Endometrial microvascular endothelial cells (primary cell): ENCODE measurements around the gene LAMTOR2. TPM values are rescaled to one million over a fixed set of nuclear protein-coding genes. Genes with fewer than 3 reads are reported as not detected.

Source experiments
- in situ Hi-C: cut with HindIII; loops from 2 replicates; pipeline ENCODE4 v1.10.0; 2017; ENCODE audit warnings: low sequenced_read_pairs, low pct_unique_long_range_greater_than_20kb; ENCODE audit errors: inconsistent ontology term
- total RNA-seq: library from RNA; depleted of rRNA; stranded (reverse); fragments of >200 nt; gene quantifications from one replicate; pipeline ENCODE4 v1.2.3, GENCODE V29; 2015; ENCODE audit errors: inconsistent ontology term

LAMTOR2 gene
- total RNA-seq, 1 donor from 2014 or later = 67.5 TPM

DNA sequence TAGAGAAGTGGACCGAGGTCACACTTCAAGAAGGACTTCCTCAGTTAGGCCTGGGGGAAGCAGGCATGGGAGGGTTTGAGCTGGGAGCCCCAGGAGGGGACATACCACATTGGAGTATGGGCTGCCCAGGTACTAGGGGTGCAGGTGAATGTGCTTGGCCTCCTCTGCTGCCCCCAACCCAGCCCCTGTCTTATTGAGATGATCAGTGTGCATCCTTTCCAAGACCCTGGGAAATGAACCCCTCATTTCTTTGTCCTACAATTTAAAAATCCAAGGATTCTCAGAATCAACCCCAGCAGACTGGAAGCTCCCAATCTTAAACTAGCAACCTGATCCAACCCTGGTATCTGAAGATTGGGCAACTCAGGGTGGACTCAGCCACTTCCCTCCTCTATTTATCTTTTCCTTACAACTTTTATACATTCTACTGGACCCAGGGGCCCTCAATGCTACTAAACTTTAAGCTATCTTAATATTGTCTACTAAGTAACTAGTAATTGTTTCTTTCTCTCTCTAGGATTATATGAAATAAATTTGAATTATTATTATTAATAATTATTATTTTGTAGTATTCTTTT lies 18.6 kb downstream of the LAMTOR2 start:
- in situ Hi-C loops = no loop called here

GRCh38 chr1:156073740-156074139 lies 19.2 kb downstream of the LAMTOR2 start:
- in situ Hi-C loops = no loop called here

- in situ Hi-C loops = no loop called here
Observed at GRCh38 chr1:156074661-156075060, 20.1 kb downstream of the LAMTOR2 start.

DNA sequence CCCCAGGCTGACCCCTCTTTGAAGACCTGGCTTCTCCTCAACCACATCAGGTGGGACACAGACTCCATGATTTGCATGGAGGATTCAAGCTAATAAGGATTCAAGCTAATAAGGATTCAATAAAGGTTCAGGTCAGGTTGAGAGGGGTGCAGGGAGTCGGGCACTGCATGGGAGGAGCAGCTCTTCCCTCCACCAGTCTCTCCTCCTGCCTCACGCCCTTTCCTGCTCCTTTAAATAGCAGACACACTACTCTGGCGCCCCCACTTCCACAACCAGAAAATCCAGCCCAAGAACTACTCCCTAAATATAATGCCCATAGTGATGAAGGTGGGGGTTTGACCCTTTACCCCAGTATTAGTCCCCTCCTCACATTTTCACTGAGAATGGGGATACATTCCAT lies 20.6 kb downstream of the LAMTOR2 start:
- in situ Hi-C loops = no loop called here

DNA sequence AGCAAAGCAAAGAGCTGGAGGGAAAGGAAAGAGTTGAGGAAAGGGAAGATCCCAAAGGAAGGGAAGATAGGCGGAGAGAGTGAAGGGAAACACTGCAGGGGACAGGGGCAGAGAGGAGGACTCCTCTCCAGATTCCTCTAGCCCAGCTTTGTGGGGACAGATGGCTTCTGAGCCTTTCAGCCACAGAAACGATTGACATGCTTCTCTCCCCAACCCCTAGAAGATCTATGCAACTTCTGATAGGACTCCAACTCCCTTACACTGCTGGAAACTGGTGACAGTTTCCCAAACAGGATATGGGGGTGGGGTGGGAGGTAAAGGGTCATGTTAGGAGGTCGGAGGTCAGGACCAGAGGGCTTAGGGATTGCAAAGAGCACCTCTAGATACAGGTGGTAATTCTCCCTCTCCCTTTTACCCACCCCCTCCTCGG lies 21.2 kb downstream of the LAMTOR2 start:
- in situ Hi-C loops = no loop called here

DNA sequence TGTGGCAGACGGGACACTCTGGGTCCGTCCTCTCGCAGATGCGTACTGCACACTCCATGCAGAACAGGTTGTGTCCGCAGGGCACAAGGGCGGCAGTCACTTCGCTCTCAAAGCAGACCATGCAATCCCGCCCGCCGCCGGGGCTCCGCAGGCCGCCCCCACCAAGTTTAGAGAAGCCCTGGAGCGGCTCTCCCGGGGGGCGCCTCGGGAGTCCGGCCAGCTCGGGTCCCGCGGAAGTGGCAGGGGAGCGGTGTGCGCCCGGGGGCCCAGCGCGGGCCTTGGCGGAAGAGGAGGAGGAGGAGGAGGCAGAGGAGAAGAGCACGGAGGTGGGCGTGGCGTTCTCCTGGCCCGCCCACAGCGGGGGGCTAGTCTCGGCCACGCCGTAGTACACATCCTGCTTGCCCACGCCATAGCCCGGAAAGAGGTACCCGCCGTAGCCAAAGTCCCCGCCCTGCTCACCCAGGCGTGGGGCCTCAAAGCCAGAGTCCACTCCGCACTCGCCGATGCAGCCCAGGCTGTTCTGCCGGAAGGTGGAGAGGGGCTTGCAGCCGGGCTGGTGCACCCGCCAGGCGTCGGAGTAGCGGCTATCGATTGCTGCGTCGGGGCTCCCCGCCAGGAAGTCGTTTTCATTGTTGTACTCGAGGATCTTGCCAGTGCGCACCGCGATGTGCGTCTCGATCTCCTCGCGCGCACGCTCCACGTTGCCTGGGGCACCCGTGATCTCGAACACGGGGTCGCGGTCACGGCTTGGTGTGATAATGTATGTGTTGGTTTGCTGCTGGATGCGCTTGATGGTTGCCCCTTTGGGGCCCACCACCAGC lies 22.2 kb downstream of the LAMTOR2 start:
- in situ Hi-C loops = no loop called here

DNA sequence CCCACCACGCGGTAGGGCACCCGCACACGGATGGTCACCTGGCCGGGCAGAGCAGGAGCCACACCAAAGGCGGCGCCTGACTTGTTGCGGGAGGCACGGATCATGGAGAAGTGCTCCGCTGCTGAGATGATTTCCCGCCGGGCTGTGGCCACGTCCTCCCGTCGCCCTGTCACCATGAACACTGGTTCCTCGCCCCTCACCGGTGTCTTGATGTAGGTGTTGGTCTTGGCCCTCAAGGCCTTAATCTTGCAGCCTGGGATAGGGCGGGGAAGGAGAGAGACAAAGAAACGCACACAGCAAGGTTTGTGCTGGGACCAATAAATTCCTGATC lies 22.8 kb downstream of the LAMTOR2 start:
- in situ Hi-C loops = no loop called here

DNA sequence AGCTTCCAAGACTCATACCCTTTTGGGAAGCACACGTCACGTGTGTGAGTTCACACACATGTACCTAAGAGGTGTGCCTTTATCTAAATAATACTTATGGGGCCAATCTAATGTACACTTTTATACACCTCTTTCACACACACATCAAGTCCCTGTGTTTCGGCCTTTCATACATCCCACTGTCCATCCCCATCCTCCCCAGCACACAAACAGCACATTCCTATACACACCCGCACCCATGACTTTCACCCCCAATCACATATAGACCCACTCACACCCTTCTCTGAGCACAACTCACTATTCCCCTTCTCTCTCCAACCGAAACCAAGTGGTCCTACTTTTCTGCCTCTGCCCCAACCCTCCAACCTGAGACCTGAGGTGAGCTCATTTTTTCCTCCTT lies 24.1 kb downstream of the LAMTOR2 start:
- in situ Hi-C loops = no loop called here

DNA sequence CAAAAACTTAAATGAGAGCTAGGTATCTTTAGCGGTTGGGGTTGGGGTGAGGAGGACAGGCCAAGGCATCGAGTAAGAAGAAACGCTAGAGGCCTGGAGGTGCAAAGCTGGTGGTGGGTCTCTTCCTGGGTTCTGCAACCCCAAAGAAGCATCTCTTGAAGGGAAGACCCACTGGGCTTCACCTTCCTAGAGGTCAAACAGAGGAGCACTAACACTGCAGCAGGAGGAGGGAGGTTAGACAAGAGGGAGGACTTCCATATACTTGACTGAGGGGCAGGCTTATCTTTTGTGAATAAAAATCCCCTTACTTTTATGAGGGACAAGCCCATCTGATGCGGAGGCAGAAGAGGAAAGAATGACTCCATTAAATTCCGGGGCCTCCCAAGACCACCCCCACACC lies 25.2 kb downstream of the LAMTOR2 start:
- in situ Hi-C loops = no loop called here

GRCh38 chr1:156080241-156080862 lies 25.8 kb downstream of the LAMTOR2 start:
- in situ Hi-C loops = no loop called here

DNA sequence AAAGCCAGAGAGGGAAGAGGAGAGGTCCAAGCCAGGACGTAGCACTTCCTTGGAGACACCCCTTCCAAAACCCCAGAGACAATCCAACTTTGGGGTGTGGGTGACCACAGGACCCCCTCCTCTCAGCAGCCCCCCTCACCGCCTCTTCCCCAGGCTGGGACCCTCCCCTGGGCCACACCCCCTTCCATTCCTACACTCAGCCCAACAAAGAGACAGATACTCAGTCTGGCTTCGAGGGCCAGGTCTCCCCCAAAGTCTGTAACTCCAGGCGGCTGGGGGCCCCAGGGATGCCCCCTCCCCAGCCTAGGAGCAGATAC lies 26.2 kb downstream of the LAMTOR2 start:
- in situ Hi-C loops = no loop called here

- in situ Hi-C loops = no loop called here
Observed at GRCh38 chr1:156081180-156081916, 26.8 kb downstream of the LAMTOR2 start.

GRCh38 chr1:156081917-156082308 lies 27.3 kb downstream of the LAMTOR2 start:
- in situ Hi-C loops = no loop called here

DNA sequence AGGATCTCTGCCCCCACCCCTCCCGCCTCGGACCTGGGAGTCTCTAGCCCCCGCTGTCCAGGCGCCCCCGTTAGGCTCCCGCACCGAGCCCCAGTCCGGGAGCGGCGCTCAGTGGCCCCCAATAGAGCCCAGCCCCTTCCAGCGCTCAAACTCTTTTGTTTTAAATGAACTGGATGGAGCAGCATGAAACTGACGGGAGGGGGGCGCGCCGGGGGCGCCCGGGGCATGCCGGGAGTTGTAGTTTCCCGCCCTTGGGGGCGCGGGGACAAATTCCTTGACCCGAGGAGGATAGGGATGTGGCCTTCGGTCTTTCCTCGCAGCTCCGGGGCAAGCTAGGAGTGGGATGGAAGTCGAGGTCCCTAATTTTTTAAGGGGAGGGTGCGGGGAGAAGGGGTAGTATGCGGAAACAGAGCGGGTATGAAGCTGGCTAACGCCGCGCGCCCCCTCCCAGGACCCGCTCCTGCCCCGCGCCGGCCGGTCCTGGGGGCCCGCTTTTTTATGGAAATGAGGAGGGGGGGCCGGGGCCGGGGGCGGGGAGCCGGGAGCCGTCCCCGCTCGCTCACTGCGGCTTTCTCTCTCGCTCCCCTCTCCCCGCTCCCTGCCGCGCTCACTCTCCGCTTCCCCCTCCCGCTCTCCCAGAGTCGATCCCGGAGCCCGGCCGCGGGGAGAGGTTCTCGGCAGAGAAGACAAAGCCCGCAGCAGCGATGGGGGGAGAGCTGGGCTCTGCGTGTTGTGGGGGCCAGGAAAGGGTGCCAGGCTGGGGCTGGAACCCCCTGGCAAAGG lies 27.9 kb downstream of the LAMTOR2 start, which contains the start of gene MEX3A:
Gene MEX3A (minus strand): TSS at position 157 of the 783 bp plus-strand sequence. CDS start 467 bp downstream, outside the sequence.
- in situ Hi-C loops = no loop called here

- in situ Hi-C loops = no loop called here
Observed at GRCh38 chr1:156083800-156084790, 29.5 kb downstream of the LAMTOR2 start.

GRCh38 chr1:156086256-156086662 lies 31.7 kb downstream of the LAMTOR2 start:
- in situ Hi-C loops = no loop called here

GRCh38 chr1:156089704-156090103 lies 35.1 kb downstream of the LAMTOR2 start:
- in situ Hi-C loops = no loop called here
